Astrocyte (in vitro differentiated cells and primary cell): ENCODE measurements around the gene ATXN7L1. TPM values are rescaled to one million over a fixed set of nuclear protein-coding genes. Genes with fewer than 3 reads are reported as not detected.

Source experiments
- DNase-seq: peaks from one replicate; pipeline ENCODE4 v3.0.0-alpha.2; 2010; ENCODE audit warnings: low read depth
- FAIRE-seq: peaks from 2 replicates; lab custom pipeline; 2011; peaks lifted over from hg19 to GRCh38; lab: Jason Lieb, UNC
- H2AFZ ChIP-seq: 2 replicates; pipeline ENCODE4 v1.6.0; 2012; ENCODE audit warnings: low read depth, low read length, inconsistent platforms
- H3K27ac ChIP-seq: 2 replicates; pipeline ENCODE4 v1.5.1; 2011; ENCODE audit warnings: low read depth, low read length, inconsistent platforms
- H3K27me3 ChIP-seq: 2 replicates; pipeline ENCODE4 v1.6.0; 2011; ENCODE audit warnings: low read length, inconsistent platforms; ENCODE audit not compliant: insufficient read depth
- H3K36me3 ChIP-seq: 2 replicates; pipeline ENCODE4 v1.5.1; 2011; ENCODE audit warnings: low read length, inconsistent platforms; ENCODE audit not compliant: insufficient read depth
- H3K4me1 ChIP-seq: 2 replicates; pipeline ENCODE4 v1.5.1; 2011; ENCODE audit warnings: low read length, inconsistent platforms; ENCODE audit not compliant: insufficient read depth
- H3K4me2 ChIP-seq: 2 replicates; pipeline ENCODE4 v1.6.0; 2012; ENCODE audit warnings: low read length, inconsistent platforms
- H3K4me3 ChIP-seq: 2 replicates; pipeline ENCODE4 v1.5.1; 2011; ENCODE audit warnings: low read depth, mild to moderate bottlenecking, low read length, inconsistent platforms; ENCODE audit not compliant: insufficient read depth
- H3K79me2 ChIP-seq: 2 replicates; pipeline ENCODE4 v1.6.0; 2012; ENCODE audit warnings: mild to moderate bottlenecking, low read length, inconsistent platforms; ENCODE audit not compliant: insufficient read depth
- H3K9ac ChIP-seq: 2 replicates; pipeline ENCODE4 v1.6.0; 2012; ENCODE audit warnings: mild to moderate bottlenecking, low read length, inconsistent platforms
- H3K9me3 ChIP-seq: 2 replicates; pipeline ENCODE4 v1.5.1; 2012; ENCODE audit warnings: low read depth, mild to moderate bottlenecking, low read length, inconsistent platforms; ENCODE audit not compliant: insufficient read depth
- H4K20me1 ChIP-seq: 2 replicates; pipeline ENCODE4 v1.6.0; 2012; ENCODE audit warnings: low read length, inconsistent platforms; ENCODE audit not compliant: insufficient read depth
- H3K27ac Mint-ChIP-seq: one replicate; pipeline ENCODE4 v1.8.0; 2021; ENCODE audit warnings: mild to moderate bottlenecking, mixed read lengths; ENCODE audit not compliant: unreplicated experiment
- H3K27me3 Mint-ChIP-seq: one replicate; pipeline ENCODE4 v1.8.0; 2021; ENCODE audit warnings: low read depth, mixed read lengths; ENCODE audit not compliant: unreplicated experiment
- H3K36me3 Mint-ChIP-seq: one replicate; pipeline ENCODE4 v1.8.0; 2021; ENCODE audit warnings: low read depth, mixed read lengths; ENCODE audit not compliant: unreplicated experiment
- H3K4me1 Mint-ChIP-seq: one replicate; pipeline ENCODE4 v1.8.0; 2021; ENCODE audit warnings: low read depth, mixed read lengths; ENCODE audit not compliant: unreplicated experiment
- H3K4me3 Mint-ChIP-seq: one replicate; pipeline ENCODE4 v1.8.0; 2021; ENCODE audit warnings: mild to moderate bottlenecking, moderate library complexity, mixed read lengths; ENCODE audit not compliant: unreplicated experiment
- H3K9me3 Mint-ChIP-seq: one replicate; pipeline ENCODE4 v1.8.0; 2021; ENCODE audit warnings: mild to moderate bottlenecking, mixed read lengths; ENCODE audit not compliant: unreplicated experiment
- EZH2 ChIP-seq: IDR thresholded peaks from 2 replicates; pipeline ENCODE4 v1.6.1; 2012; ENCODE audit warnings: mild to moderate bottlenecking, low read length, inconsistent platforms; ENCODE audit not compliant: insufficient read depth
- total RNA-seq: library from RNA; stranded (reverse); gene quantifications from 2 replicates; pipeline ENCODE4 v1.2.1, GENCODE V29; 2021
- TF ChIP-seq, protein P1 (sequence below): IDR thresholded peaks from 2 replicates; pipeline ENCODE4 v1.5.1; 2011; ENCODE audit warnings: low read depth, mild to moderate bottlenecking, inconsistent platforms, low read length, moderate library complexity; ENCODE audit not compliant: insufficient read depth

ATXN7L1 gene
- total RNA-seq, 1 donor from 2014 or later: 7.6 TPM

DNA sequence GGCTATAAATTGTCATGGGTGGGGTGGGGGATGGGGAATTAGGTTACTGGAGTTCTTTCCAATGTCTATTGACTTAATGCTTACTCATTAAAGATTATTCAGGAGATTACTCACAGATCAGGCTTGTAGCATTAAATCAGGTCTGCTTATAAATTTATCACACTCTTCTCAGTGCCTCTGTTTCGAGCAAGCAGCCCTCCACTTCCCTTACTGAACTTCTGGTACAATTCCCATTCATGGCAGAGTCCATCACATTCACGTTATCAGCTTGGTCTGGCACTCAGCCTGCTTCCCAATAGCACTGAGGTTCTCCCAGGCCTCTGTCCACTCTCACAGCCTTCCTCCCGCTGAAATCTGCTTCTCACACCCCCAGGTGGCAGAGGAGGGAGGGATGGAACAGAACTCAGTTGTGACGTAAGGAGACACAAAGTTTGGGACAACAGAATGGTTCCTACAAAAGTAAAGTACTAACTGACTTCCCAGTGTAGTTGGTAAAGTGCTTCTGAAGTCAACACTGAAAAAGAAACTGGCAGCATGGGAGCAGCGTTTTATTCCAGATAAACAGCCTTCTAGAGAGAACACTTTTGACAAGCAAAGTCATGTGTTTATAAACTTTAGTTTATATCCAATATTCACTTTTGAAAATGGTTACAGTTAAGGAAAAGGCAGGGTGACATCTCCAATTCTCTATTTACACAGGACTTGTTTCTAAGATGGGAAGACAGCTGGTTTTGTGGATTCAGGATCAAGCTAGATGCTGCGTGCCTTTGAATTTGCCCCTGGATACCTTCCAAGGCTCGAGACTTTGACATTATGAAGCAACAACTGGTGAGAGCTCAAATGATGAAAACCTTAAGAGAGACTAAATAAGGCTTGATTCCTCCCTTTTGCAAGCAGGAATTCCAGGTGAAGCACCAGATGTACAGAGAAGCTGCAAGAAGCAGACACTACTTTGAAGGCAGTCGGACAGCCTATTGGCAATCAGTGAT is 81.4 kb downstream of the ATXN7L1 start:
- FAIRE-seq: no peak
- Histone ChIP-seq H3K4me2 (peak overlapping the region; percentile 68), H3K9me3 (no peaks in the 10 kb centered on the region), H3K36me3 (no peaks in the 10 kb centered on the region), H3K27ac (peak overlapping the region; percentile 39), H3K4me1 (peaks cover 17% of the 10 kb centered on the region), H4K20me1 (peaks cover 2% of the 10 kb centered on the region), H3K79me2 (no peaks in the 10 kb centered on the region), H3K27me3 (no peaks in the 10 kb centered on the region), H2AFZ (no peak overlapping the region), H3K9ac (peak overlapping the region; percentile 29), H3K4me3 (no peak overlapping the region)
- H3K27ac Mint-ChIP-seq: no peak overlapping the region
- H3K27me3 Mint-ChIP-seq: no peaks in the 10 kb centered on the region
- peak; percentile 51 for DNase-seq
- no peaks in the 10 kb centered on the region for H3K9me3 Mint-ChIP-seq
- peaks cover 11% of the 10 kb centered on the region for H3K36me3 Mint-ChIP-seq
- no peak for TF ChIP-seq EZH2
- TF ChIP-seq, protein P1, sequence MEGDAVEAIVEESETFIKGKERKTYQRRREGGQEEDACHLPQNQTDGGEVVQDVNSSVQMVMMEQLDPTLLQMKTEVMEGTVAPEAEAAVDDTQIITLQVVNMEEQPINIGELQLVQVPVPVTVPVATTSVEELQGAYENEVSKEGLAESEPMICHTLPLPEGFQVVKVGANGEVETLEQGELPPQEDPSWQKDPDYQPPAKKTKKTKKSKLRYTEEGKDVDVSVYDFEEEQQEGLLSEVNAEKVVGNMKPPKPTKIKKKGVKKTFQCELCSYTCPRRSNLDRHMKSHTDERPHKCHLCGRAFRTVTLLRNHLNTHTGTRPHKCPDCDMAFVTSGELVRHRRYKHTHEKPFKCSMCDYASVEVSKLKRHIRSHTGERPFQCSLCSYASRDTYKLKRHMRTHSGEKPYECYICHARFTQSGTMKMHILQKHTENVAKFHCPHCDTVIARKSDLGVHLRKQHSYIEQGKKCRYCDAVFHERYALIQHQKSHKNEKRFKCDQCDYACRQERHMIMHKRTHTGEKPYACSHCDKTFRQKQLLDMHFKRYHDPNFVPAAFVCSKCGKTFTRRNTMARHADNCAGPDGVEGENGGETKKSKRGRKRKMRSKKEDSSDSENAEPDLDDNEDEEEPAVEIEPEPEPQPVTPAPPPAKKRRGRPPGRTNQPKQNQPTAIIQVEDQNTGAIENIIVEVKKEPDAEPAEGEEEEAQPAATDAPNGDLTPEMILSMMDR: no peak
- H3K4me3 Mint-ChIP-seq: no peak overlapping the region
- peaks cover 28% of the 10 kb centered on the region for H3K4me1 Mint-ChIP-seq

- no peak overlapping the region for H3K4me3 Mint-ChIP-seq
- no peaks in the 10 kb centered on the region for H3K36me3 ChIP-seq
- TF ChIP-seq, protein P1: no peak
- TF ChIP-seq EZH2: no peak
- H4K20me1 ChIP-seq: no peaks in the 10 kb centered on the region
- H3K36me3 Mint-ChIP-seq: peaks cover 8% of the 10 kb centered on the region
- peaks cover 16% of the 10 kb centered on the region for H3K4me1 Mint-ChIP-seq
- FAIRE-seq (no peak), DNase-seq (no peak)
- H3K4me2 ChIP-seq: no peak overlapping the region
- H3K27ac Mint-ChIP-seq: no peak overlapping the region
- H3K9me3 ChIP-seq: no peaks in the 10 kb centered on the region
- H3K9me3 Mint-ChIP-seq: no peaks in the 10 kb centered on the region
- no peaks in the 10 kb centered on the region for H3K27me3 Mint-ChIP-seq
- H3K27ac ChIP-seq: no peak overlapping the region
- H3K4me1 ChIP-seq: peaks cover 10% of the 10 kb centered on the region
- H2AFZ ChIP-seq: no peak overlapping the region
- H3K79me2 ChIP-seq: no peaks in the 10 kb centered on the region
- H3K9ac ChIP-seq: no peak overlapping the region
- H3K4me3 ChIP-seq: no peak overlapping the region
- no peaks in the 10 kb centered on the region for H3K27me3 ChIP-seq
These were observed 83.7 kb downstream of the ATXN7L1 start for GRCh38 chr7:105792488-105793370.
